AG10803 (cell line): ENCODE data around the gene DAZAP1.

Experiments
- DNase-seq: peaks from one replicate; pipeline ENCODE4 v3.0.0; 2010; ENCODE audit warnings: low read depth
- H3K4me3 ChIP-seq: 2 replicates; pipeline ENCODE4 v1.5.1; 2011; ENCODE audit warnings: mild to moderate bottlenecking, low read length, control low read depth
- CTCF ChIP-seq: conservative IDR thresholded peaks from 2 replicates; pipeline ENCODE4 v1.5.1; 2011; ENCODE audit warnings: mild to moderate bottlenecking, low read length, control low read depth, inconsistent platforms

The DAZAP1 gene

GRCh38 chr19:1445185-1445931, 38.0 kb downstream of the DAZAP1 start:
- peak; percentile 41; the same call in 1 of the 2 replicates for TF ChIP-seq CTCF
- H3K4me3 ChIP-seq: peak overlapping the region; percentile 43

GRCh38 chr19:1445932-1446712, 38.7 kb downstream of the DAZAP1 start:
- no peak for DNase-seq
- H3K4me3 ChIP-seq: peak overlapping the region; percentile 43

More at GRCh38 chr19:1445185-1445931, 38.0 kb downstream of the DAZAP1 start:
- DNase-seq: peak; percentile 29

GRCh38 chr19:1446713-1447481, 39.5 kb downstream of the DAZAP1 start:
- no peak for TF ChIP-seq CTCF
- no peak for DNase-seq
- H3K4me3 ChIP-seq: no peak overlapping the region

More at GRCh38 chr19:1445932-1446712, 38.7 kb downstream of the DAZAP1 start:
- TF ChIP-seq CTCF: no peak

- no peak overlapping the region for H3K4me3 ChIP-seq
- DNase-seq: no peak
- TF ChIP-seq CTCF: no peak
Measured at GRCh38 chr19:1447504-1447903, 40.1 kb downstream of the DAZAP1 start.

- DNase-seq: no peak
- TF ChIP-seq CTCF: no peak
- no peak overlapping the region for H3K4me3 ChIP-seq
Measured at GRCh38 chr19:1447944-1448343, 40.6 kb downstream of the DAZAP1 start.

- H3K4me3 ChIP-seq: peak within 1 kb of the TSS; percentile 40
- peak; percentile 36 for DNase-seq
- TF ChIP-seq CTCF: no peak
Measured at GRCh38 chr19:1449467-1450442, 42.4 kb downstream of the DAZAP1 start, which contains the start of gene APC2. APC2 (plus strand) TSS chr19:1450121; CDS start chr19:1453002, 2,881 bp downstream.
